Measurements from ENCODE around the gene PRR5L.

Gene PRR5L

DNA sequence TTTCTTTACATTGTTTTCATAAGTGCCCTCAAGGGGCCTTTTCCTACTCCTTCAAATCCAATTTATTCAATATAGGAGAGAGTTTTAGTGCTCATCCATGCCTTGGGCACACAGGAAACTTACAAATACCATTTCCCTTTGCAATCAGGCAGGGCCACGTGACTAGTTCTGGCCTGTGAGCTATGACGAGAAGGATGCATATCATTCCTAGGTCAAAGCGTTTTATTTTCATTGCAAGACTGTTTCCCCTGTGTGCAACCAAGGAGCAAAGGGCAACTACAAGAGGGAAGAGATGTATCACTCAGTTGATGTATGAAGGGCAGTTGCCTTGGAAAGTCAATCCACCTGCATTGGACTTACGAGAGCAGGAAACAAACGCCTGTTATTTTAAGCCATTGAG is 215.9 kb downstream of the PRR5L start:
- peaks cover 12% of the 10 kb centered on the region for H3K4me1 ChIP-seq (ENCODE audit: low read length)
- no peaks in the 10 kb centered on the region for H3K27me3 ChIP-seq (ENCODE audit: low read depth, low read length)
- peaks cover 11% of the 10 kb centered on the region; the same call in 1 of the 2 replicates for H4K20me1 ChIP-seq (ENCODE audit: insufficient read depth, low read length)
- H3K9ac ChIP-seq (ENCODE audit: low read length) = no peak overlapping the region
- H3K36me3 ChIP-seq (replicated peaks; ENCODE audit: low read depth, low read length) = no peaks in the 10 kb centered on the region
- no peak overlapping the region for H2AFZ ChIP-seq (ENCODE audit: low read depth, low read length)
- peaks cover 23% of the 10 kb centered on the region for H3K79me2 ChIP-seq (ENCODE audit: low read length)
- no peak overlapping the region for H3K4me3 ChIP-seq (ENCODE audit: low read length)
- H3K4me2 ChIP-seq (ENCODE audit: low read length) = no peak overlapping the region
- no peak for TF ChIP-seq EZH2phosphoT487 (IDR thresholded peaks at IDR 0.05; ENCODE audit: low read depth)
- TF ChIP-seq, protein P1, sequence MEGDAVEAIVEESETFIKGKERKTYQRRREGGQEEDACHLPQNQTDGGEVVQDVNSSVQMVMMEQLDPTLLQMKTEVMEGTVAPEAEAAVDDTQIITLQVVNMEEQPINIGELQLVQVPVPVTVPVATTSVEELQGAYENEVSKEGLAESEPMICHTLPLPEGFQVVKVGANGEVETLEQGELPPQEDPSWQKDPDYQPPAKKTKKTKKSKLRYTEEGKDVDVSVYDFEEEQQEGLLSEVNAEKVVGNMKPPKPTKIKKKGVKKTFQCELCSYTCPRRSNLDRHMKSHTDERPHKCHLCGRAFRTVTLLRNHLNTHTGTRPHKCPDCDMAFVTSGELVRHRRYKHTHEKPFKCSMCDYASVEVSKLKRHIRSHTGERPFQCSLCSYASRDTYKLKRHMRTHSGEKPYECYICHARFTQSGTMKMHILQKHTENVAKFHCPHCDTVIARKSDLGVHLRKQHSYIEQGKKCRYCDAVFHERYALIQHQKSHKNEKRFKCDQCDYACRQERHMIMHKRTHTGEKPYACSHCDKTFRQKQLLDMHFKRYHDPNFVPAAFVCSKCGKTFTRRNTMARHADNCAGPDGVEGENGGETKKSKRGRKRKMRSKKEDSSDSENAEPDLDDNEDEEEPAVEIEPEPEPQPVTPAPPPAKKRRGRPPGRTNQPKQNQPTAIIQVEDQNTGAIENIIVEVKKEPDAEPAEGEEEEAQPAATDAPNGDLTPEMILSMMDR (IDR thresholded peaks at IDR 0.05; ENCODE audit: low read depth, low read length) = no peak
- H3K27ac ChIP-seq (ENCODE audit: low read length) = no peak overlapping the region
- peaks cover 3% of the 10 kb centered on the region; the same call in 1 of the 2 replicates for H3K9me3 ChIP-seq (ENCODE audit: insufficient read depth, low read length)

DNA sequence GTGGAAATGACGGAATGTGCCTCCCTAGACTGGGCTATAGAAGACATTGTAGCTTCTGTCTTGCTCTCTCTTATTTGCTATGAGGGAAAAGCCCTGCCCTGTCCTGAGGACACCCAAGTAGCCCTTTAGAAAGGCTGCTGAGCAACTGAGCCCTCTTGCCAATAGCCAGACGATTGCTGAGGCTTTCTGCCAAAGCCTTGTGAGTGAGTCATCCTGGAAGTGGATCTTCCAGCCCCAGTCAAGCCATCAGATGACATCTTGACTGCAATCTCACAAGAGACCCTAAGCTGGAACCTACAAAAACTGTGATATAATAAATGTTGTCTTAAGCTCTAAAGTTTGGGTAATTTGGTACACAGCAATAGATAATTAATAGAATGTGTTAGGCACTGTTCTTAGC is 217.9 kb downstream of the PRR5L start:
- no peak overlapping the region for H3K4me2 ChIP-seq (ENCODE audit: low read length)
- H2AFZ ChIP-seq (ENCODE audit: low read depth, low read length) = no peak overlapping the region

More for the DNA sequence above, 217.9 kb downstream of the PRR5L start:
- Histone ChIP-seq H3K36me3 (replicated peaks; ENCODE audit: low read depth, low read length) (no peaks in the 10 kb centered on the region), H3K4me3 (ENCODE audit: low read length) (no peak overlapping the region), H4K20me1 (ENCODE audit: insufficient read depth, low read length) (peaks cover 5% of the 10 kb centered on the region; the same call in 1 of the 2 replicates), H3K9ac (ENCODE audit: low read length) (no peak overlapping the region), H3K27me3 (ENCODE audit: low read depth, low read length) (no peaks in the 10 kb centered on the region), H3K4me1 (ENCODE audit: low read length) (peaks cover 6% of the 10 kb centered on the region), H3K79me2 (ENCODE audit: low read length) (peaks cover 10% of the 10 kb centered on the region), H3K9me3 (ENCODE audit: insufficient read depth, low read length) (peaks cover 3% of the 10 kb centered on the region; the same call in 1 of the 2 replicates), H3K27ac (ENCODE audit: low read length) (no peak overlapping the region)
- TF ChIP-seq, protein P1 (IDR thresholded peaks at IDR 0.05; ENCODE audit: low read depth, low read length) = no peak
- TF ChIP-seq EZH2phosphoT487 (IDR thresholded peaks at IDR 0.05; ENCODE audit: low read depth) = no peak
